GM12873 (cell line): ENCODE data around the gene ATP5F1C.

ENCODE experiments used
- TF ChIP-seq, protein P1 (sequence below): IDR thresholded peaks from 2 replicates; pipeline ENCODE4 v1.5.1; 2012; ENCODE audit warnings: low read depth, mild to moderate bottlenecking, moderate library complexity, low read length, control low read depth; ENCODE audit not compliant: insufficient read depth; ENCODE audit errors: missing control alignments

Gene ATP5F1C

DNA sequence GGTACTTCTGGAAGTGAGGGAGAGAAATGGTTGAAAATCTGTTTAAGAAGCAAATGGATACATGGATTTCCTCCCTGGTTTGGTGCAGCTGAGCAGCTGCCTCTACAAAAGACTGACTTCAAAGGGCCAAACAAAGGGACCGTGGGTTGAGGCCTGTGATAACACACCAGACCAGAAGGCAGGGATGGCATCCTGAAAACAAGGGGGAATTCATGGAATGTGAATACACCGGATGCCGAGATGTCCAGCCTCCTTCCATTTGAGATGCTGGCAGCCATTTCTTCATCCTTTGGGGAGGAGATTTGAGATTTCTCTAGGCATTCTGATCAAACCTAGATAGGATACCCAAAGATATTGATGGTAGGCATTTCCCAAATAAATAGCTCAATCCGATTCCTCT is 67.2 kb downstream of the ATP5F1C start:
- TF ChIP-seq, protein P1, sequence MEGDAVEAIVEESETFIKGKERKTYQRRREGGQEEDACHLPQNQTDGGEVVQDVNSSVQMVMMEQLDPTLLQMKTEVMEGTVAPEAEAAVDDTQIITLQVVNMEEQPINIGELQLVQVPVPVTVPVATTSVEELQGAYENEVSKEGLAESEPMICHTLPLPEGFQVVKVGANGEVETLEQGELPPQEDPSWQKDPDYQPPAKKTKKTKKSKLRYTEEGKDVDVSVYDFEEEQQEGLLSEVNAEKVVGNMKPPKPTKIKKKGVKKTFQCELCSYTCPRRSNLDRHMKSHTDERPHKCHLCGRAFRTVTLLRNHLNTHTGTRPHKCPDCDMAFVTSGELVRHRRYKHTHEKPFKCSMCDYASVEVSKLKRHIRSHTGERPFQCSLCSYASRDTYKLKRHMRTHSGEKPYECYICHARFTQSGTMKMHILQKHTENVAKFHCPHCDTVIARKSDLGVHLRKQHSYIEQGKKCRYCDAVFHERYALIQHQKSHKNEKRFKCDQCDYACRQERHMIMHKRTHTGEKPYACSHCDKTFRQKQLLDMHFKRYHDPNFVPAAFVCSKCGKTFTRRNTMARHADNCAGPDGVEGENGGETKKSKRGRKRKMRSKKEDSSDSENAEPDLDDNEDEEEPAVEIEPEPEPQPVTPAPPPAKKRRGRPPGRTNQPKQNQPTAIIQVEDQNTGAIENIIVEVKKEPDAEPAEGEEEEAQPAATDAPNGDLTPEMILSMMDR: no peak

DNA sequence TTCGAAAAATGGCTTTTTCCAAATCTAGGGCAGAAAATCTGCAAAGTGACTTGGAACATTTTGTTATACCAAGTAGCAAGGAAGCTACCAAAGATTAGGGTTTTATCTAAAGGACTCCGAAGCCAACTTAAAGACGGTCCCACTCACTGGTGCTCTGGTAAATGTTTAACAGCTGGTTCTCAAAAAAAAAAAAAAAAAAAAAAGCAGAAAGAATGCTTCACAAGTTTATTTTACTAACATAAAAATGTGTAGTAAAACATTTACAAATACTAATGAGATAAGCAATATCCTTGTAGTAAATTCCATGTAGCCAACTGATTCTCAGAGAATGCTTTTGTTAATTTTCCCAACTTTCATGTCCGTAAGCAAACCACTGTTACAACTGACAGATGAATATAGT is 68.7 kb downstream of the ATP5F1C start:
- TF ChIP-seq, protein P1: no peak

DNA sequence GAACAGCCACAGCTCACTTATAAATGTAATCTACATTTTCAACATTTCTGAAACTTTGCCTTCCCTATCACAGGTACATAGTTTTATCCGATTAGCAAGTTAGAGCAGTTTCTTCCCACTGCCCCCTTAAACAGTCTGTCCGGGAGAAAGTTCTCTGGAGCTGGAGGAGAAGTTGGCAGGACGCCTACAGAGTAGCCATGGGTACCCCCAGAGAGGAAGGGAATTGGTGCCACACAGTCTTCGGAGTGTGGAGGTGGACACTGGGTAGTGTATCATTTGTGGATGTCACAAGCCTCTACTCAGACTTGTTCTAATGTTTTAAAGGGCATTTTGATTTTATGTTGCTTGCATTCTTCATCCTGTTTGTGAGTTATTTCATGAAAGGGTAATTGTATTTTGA is 69.3 kb downstream of the ATP5F1C start:
- TF ChIP-seq, protein P1: no peak
